DND-41 (cell line): ENCODE data around the gene DBP.

Source experiments
- ATAC-seq: fragments of 200-7000 bp; cut with Tn5 transposase; 3 replicates; pipeline ENCODE4 v1.9.1; 2021; ENCODE audit warnings: low read depth; ENCODE audit not compliant: insufficient read depth
- DNase-seq: peaks from one replicate; pipeline ENCODE4 v3.0.0-alpha.2; 2020
- H2AFZ ChIP-seq: 2 replicates; pipeline ENCODE4 v1.6.0; 2012; ENCODE audit warnings: low read depth, low read length
- H3K27ac ChIP-seq: 2 replicates; pipeline ENCODE4 v1.5.1; 2012; ENCODE audit warnings: low read length, inconsistent platforms
- H3K27me3 ChIP-seq: fragments of 200-600 bp; sonication (generic); 2 replicates; pipeline ENCODE4 v1.6.0; 2012; ENCODE audit warnings: low read length, mild to moderate bottlenecking, inconsistent platforms; ENCODE audit not compliant: insufficient read depth, poor library complexity
- H3K36me3 ChIP-seq: 2 replicates; pipeline ENCODE4 v1.5.1; 2012; ENCODE audit warnings: low read length, inconsistent platforms; ENCODE audit not compliant: insufficient read depth
- H3K4me1 ChIP-seq: 2 replicates; pipeline ENCODE4 v1.5.1; 2012; ENCODE audit warnings: mild to moderate bottlenecking, low read length; ENCODE audit not compliant: insufficient read depth
- H3K4me2 ChIP-seq: 2 replicates; pipeline ENCODE4 v1.6.0; 2012; ENCODE audit warnings: mild to moderate bottlenecking, moderate library complexity, low read length, inconsistent platforms; ENCODE audit not compliant: insufficient read depth
- H3K4me3 ChIP-seq, 2 experiments: fragments of 200-600 bp in 1 of 2; shearing (Covaris generic) in 1 of 2; 2 replicates each; pipeline ENCODE4 v1.5.1; 2012 to 2016; ENCODE audit warnings: inconsistent platforms in 2 of 2, low read length in 2 of 2, mild to moderate bottlenecking in 2 of 2, low read depth in 1 of 2, moderate library complexity in 1 of 2
- H3K79me2 ChIP-seq: 2 replicates; pipeline ENCODE4 v1.6.0; 2012; ENCODE audit warnings: low read length, inconsistent platforms; ENCODE audit not compliant: insufficient read depth
- H3K9ac ChIP-seq: 2 replicates; pipeline ENCODE4 v1.6.0; 2012; ENCODE audit warnings: low read depth, mild to moderate bottlenecking, inconsistent platforms, low read length, moderate library complexity
- H3K9me3 ChIP-seq: 2 replicates; pipeline ENCODE4 v1.5.1; 2012; ENCODE audit warnings: low read length, moderate library complexity, mild to moderate bottlenecking, inconsistent platforms; ENCODE audit not compliant: insufficient read depth, severe bottlenecking
- H4K20me1 ChIP-seq: 2 replicates; pipeline ENCODE4 v1.6.0; 2012; ENCODE audit warnings: low read length; ENCODE audit not compliant: insufficient read depth
- EZH2 ChIP-seq: IDR thresholded peaks from 3 replicates; pipeline ENCODE4 v1.6.1; 2012; ENCODE audit warnings: borderline replicate concordance, low read depth, mild to moderate bottlenecking, moderate library complexity, low read length, inconsistent platforms; ENCODE audit not compliant: severe bottlenecking
- TF ChIP-seq, protein P1 (sequence below): IDR thresholded peaks from 2 replicates; pipeline ENCODE4 v1.5.1; 2012; ENCODE audit warnings: borderline replicate concordance, low read length, moderate library complexity, mild to moderate bottlenecking; ENCODE audit not compliant: poor library complexity, severe bottlenecking; ENCODE audit errors: extremely low read depth

DBP gene

DNA sequence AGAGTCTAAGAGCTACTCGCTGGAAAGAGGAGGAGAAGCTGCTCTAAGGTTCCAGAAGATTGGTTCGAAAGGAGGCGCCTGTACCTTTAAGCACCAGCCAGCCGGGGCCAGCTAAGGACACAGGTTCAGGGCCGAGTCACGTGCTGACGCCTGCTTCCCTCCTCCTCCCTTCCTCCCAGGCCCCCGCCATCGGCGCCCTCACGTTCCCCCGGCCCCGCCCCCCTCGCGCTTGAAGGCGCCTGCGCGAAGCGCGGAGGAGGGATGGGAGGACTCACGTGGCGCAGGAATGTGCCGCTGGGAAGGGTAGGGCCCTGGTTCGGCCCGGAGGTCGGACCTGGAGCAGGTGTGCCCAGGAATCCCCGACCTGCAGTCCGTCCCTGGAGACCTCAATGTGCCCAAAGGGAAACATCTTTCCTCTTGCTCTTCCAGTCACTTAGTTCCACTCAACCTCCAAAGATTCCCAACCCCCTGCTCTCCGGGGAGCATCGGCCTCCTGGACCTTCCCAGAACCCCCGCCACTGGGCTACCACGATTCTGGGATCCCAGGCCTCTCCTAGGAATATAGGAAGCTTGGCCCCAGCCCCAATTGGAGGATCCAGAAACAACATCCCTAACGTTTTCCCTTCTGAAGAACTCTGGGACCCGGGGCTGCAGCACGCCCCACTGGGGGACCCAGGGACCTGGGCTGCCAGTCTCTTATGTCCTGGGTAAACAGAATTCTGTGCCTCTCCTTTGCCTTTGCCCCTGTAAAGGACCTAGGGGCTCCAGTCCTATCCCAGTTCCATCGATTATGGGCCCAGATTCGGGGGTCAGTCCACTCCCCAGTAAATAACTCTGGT, 2.5 kb downstream of the DBP start:
- DNase-seq (peak; percentile 96), ATAC-seq (peak; percentile 47)
- TF ChIP-seq, protein P1, sequence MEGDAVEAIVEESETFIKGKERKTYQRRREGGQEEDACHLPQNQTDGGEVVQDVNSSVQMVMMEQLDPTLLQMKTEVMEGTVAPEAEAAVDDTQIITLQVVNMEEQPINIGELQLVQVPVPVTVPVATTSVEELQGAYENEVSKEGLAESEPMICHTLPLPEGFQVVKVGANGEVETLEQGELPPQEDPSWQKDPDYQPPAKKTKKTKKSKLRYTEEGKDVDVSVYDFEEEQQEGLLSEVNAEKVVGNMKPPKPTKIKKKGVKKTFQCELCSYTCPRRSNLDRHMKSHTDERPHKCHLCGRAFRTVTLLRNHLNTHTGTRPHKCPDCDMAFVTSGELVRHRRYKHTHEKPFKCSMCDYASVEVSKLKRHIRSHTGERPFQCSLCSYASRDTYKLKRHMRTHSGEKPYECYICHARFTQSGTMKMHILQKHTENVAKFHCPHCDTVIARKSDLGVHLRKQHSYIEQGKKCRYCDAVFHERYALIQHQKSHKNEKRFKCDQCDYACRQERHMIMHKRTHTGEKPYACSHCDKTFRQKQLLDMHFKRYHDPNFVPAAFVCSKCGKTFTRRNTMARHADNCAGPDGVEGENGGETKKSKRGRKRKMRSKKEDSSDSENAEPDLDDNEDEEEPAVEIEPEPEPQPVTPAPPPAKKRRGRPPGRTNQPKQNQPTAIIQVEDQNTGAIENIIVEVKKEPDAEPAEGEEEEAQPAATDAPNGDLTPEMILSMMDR, result no peak
- TF ChIP-seq EZH2, result no peak
- Histone ChIP-seq H3K9me3 (no peaks in the 10 kb centered on the region), H3K36me3 (peaks cover 33% of the 10 kb centered on the region), H3K4me3 (peak overlapping the region; percentile 10 to 87; a peak in 3 of 4 replicates), H3K9ac (peak overlapping the region; percentile 93), H4K20me1 (peaks cover 7% of the 10 kb centered on the region), H3K27ac (peak overlapping the region; percentile 82), H3K27me3 (no peaks in the 10 kb centered on the region), H2AFZ (peak overlapping the region; percentile 59), H3K79me2 (peaks cover 18% of the 10 kb centered on the region), H3K4me2 (peak overlapping the region; percentile 85), H3K4me1 (peaks cover 54% of the 10 kb centered on the region)

GRCh38 chr19:48634036-48634342, 3.2 kb downstream of the DBP start:
- peak overlapping the region; percentile 0 to 87; a peak in 2 of 4 replicates for H3K4me3 ChIP-seq
- peaks cover 11% of the 10 kb centered on the region for H4K20me1 ChIP-seq
- peak overlapping the region; percentile 82 for H3K27ac ChIP-seq
- no peaks in the 10 kb centered on the region for H3K9me3 ChIP-seq
- H3K79me2 ChIP-seq, result peaks cover 18% of the 10 kb centered on the region
- ATAC-seq, result no peak
- peaks cover 54% of the 10 kb centered on the region for H3K4me1 ChIP-seq
- no peak for DNase-seq
- H3K4me2 ChIP-seq, result peak overlapping the region; percentile 85
- H3K36me3 ChIP-seq, result peaks cover 40% of the 10 kb centered on the region
- no peaks in the 10 kb centered on the region for H3K27me3 ChIP-seq
- no peak for TF ChIP-seq EZH2
- TF ChIP-seq, protein P1, result no peak
- H2AFZ ChIP-seq, result peak overlapping the region; percentile 59
- H3K9ac ChIP-seq, result peak overlapping the region; percentile 93

- peak overlapping the region; percentile 93 for H3K9ac ChIP-seq
- TF ChIP-seq, protein P1, result no peak
- TF ChIP-seq EZH2, result no peak
- peaks cover 11% of the 10 kb centered on the region for H4K20me1 ChIP-seq
- H3K4me3 ChIP-seq, result peak overlapping the region in 1 of 2 experiments; percentile 87; a peak in 2 of 4 replicates
- H3K27me3 ChIP-seq, result no peaks in the 10 kb centered on the region
- peaks cover 18% of the 10 kb centered on the region for H3K79me2 ChIP-seq
- peaks cover 49% of the 10 kb centered on the region for H3K4me1 ChIP-seq
- no peak overlapping the region for H2AFZ ChIP-seq
- H3K9me3 ChIP-seq, result no peaks in the 10 kb centered on the region
- DNase-seq (peak; percentile 9), ATAC-seq (no peak)
- H3K36me3 ChIP-seq, result peaks cover 44% of the 10 kb centered on the region
- peak overlapping the region; percentile 85 for H3K4me2 ChIP-seq
- peak overlapping the region; percentile 82 for H3K27ac ChIP-seq
These were observed 3.8 kb downstream of the DBP start for GRCh38 chr19:48633148-48634035.
